Non-pigmented ciliary epithelial cell (primary cell): ENCODE data around the gene PTX4.

ENCODE experiments used
- DNase-seq: peaks from one replicate; pipeline ENCODE4 v3.0.0-alpha.2; 2010; ENCODE audit warnings: low read depth

PTX4 gene, protein sequence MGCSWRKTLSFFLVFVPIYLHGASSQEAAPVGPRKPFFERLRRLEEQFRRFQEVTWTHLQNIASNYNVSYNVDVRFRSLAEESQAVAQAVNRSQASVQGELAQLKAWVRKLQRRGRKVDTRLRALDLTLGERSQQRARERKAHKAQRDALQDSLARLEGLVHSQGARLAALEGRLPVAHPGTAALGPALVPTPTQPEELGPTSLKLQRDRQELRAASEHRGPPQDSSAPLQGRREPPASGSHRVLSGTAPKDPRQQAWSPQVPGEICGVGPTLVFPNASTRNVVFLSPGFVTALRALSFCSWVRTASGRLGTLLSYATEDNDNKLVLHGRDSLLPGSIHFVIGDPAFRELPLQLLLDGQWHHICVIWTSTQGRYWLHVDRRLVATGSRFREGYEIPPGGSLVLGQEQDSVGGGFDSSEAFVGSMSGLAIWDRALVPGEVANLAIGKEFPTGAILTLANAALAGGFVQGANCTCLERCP

DNA sequence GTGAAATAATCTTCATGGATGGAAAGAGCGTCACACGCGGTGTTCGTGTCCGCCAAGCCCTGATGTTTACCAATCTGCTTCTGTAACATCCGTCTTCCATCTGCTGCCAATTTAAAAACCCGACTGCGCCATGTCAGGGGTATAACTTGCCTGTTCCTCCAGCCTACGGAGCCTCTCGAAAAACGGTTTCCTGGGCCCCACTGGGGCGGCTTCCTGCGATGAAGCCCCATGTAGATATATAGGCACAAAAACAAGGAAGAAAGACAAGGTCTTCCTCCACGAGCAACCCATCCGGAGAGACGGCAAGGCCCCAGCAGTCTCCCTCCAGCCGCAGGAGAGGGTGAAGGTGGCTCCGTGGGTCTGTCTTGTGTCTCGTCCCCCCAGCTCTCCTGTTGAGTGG lies at the start of gene PTX4:
PTX4 (minus strand) TSS at position 326 of the 400 bp plus-strand sequence; CDS start at position 291, 35 bp downstream.
- no peak for DNase-seq

DNA sequence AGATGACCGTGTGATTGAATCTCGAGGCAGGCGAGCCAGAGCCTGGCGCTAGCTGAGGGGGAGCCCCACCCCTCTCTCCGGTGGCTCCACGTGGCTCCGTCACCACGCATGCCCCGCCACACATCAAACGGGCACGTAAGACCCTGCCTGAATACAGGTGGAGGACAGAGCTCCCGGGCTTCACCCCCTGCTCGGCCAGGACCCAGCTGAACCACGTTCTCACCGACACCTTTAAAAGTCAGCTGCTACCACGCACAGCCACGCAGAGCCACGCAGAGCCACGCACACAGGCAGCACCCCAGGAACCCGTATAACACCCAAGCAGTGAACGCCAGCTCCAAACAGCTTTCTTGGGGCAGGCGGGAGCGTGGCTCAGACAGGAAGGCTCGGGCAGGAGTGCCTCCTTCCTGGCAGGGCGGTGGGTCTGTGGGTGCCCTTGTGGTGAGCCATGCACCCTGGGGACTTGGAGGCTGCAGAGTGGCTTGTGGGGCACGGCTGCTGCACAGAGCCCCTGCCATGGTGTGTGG lies 49.1 kb upstream of the PTX4 start:
- DNase-seq = no peak

DNA sequence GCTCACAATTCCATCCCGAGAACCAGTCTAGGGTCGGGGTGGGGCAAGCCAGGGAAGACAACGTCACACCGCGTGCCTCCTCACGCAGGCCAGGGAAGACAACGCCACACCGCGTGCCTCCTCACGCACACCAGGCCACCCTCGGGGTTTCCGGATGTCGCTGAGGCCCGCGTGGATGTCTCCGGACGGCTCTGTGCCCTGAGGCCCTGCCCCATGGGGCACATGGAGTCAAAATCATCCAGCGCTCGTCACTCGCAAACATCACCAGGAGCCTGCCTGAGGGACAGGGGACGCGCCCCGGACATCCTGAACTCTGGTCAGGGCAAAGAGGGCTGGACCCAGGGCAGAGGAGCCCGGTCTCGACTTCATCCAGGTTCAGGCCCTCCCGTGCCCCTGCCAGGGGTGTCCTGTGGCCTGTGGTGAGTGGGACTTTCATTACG lies 48.4 kb upstream of the PTX4 start:
- no peak for DNase-seq

DNA sequence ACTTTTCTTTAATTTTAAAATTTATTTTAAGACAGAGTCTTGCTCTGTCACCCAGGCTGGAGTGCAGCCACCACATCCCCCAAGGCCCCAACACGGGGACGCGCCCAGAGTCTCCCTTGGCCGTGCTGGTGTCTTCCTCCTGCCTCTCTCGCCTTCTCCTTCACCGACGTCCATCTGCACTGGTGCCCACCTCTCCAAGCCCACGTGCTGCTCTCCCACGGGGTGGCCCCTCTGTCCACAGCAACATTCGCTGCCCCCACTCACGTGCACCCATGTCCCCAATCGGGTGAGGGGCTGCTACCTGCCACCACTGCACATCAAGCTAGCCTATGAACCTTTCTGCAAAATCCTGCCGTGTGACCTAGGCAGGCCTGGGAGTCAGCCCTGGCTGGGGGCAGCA lies 47.9 kb upstream of the PTX4 start:
- DNase-seq = no peak

DNA sequence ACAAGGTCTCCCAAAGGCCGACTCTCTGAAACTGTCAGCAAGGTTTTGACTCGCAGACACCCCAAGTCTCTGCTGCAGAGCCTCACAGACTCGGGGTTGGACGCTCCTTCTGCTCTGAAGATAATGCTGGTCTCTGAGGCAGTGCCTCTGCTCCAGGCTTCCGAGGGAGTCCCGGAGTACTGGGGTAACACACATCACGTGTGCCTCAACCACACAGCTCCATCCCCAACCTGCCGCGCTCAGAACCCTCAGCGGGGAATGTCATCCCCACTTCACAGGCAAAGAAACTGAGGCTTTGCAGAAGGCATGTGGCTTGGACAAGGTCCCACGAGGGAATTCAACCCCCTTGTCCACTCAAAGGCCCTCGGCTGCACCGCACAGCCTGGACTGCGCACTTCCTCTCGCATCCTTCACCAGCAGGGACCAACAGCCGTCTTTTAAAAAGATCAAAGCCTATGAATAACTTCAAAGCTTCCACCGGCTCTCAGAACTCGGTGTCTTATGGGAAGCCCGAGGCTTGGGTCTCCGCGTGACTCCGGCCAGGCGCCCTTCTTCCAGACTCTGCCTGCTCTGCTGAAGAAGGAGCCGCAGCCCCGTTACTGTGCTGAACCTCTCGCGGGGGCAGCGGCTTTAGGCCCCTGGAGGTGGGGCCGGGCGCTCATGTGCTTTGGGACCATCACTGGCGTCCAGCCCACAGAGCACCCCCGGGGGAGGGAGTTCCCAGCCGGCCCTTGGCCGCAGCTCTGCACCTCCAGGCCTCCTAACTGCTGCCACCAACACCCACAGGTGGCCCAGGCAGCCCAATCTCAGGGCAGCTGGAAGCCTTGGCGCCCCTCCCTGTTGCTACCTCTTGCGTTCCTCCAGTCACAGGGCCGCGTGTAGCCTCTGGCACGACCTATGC lies 46.9 kb upstream of the PTX4 start:
- DNase-seq = no peak

DNA sequence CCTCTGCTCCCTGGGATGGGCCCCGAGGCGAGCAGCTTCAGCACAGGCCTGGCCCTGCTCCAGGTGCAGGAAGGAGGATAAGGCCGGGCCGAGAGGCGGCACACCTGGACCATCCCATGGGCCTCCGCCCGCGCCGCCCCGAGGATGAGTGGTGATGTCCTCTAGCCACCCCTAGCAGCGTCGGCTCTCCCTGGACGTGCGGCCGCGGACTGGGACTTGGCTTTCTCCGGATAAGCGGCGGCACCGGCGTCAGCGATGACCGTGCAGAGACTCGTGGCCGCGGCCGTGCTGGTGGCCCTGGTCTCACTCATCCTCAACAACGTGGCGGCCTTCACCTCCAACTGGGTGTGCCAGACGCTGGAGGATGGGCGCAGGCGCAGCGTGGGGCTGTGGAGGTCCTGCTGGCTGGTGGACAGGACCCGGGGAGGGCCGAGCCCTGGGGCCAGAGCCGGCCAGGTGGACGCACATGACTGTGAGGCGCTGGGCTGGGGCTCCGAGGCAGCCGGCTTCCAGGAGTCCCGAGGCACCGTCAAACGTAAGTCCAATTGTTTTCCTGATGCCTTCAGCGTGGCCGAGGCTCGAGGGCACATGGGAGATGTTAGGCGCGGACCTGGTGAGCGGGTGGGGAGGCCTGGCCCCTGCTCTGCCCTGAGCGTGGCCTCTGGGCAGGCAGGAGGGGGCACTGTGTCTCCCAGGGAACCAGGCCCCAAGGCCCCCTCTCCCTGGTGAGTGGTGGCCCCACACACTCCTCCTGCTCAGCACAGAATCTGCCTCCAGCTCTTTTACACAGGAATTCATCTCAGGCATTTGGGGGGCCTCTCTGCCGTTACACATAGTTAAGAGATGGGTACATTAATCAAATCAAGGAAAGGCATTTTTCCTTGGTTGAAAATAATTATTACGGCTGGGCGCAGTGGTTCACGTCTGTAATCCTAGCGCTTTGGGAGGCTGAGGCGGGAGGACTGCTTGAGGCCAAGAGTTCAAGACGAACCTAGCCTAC lies 45.6 kb upstream of the PTX4 start:
- DNase-seq = no peak

DNA sequence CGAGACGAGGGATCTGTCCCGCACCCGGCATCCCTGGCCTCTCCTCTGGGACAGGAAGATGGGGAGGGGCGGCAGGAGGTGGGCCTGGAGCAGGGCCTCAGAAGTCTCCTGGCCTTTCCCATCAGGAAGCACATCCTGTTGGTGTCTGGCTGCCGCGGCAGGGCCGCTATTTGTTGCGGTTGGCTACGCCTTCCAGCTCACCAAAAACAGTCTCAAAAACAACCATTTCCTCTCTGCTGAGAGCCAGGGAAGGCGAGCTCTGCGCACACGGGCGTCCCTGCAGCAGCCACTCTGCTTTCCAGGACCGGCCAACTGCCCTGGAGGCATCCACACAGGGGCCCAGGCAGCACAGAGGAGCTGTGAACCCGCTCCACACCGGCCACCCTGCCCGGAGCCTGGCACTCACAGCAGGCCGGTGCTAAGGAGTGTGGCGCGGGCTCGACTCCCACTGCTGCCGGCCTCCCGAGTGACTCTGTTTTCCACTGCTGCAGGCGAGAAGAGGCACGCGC lies 44.8 kb upstream of the PTX4 start, which contains the start of gene TMEM204:
TMEM204 (plus strand) TSS at position 224 of the 509 bp plus-strand sequence. CDS start 610 bp downstream, outside the sequence.
- no peak for DNase-seq

DNA sequence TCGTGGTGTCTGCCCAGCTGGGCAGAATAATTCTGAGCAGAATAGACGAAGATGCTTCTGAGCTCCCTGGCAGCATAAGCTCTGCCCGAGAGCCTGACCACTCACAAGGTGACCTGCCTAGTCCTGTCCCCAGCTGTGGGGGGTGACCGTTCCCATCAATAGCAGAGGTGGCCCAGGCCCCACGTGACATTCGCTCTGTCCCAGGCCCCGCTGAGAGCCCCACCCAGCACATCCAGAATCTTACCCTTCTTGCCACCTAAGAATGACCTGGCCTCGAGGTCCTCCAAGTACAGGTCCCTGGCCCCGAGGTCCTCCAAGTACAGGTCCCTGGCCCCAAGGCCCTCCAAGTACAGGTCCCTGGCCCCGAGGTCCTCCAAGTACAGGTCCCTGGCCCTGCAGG lies 44.0 kb upstream of the PTX4 start:
- no peak for DNase-seq

DNA sequence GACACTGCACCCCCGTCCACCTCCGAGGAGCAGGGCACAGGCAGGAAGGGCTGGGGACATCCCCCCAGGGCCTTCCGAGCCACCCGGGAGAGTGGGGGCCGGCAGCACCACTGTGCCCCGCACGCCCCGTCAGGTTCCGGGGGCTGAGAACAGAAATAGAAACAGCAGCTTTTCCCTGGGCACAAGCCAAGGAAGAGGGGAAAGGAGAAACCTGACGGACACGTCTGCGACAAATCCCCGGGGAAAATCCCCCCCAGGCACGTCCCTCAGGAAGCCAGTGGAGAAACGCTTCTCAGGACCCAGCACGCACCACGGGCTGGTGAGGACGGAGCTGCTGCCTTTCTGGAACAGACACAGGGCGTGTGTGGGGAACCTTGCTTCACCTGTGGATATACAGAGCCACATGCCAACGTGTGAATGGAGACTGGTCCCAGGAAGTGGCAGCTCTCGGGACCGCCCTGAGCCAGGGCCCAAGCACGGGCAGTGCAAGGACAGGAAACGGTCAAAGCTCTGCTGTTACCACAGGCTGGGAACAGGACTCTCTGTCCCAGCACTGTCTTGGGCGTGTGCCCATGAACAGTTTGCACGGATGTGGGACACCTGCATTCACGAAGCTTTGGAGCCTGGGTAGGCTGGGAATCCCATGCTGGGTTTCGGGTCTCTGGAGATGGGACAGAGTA lies 43.5 kb upstream of the PTX4 start:
- DNase-seq = no peak

DNA sequence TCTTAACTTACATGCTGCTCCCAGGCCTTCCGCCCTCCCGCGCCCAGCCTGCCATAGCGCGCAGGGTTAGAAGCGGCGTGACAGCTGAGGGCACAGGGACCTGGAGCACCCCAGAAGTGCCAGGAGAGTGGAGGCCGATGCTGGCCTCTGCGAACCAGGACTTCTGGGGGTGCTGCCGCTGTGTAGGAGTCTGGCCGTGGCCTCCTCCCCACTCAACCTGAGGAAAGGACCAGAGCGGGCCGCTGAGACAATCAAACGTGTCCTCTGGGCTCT lies 42.8 kb upstream of the PTX4 start:
- no peak for DNase-seq

DNA sequence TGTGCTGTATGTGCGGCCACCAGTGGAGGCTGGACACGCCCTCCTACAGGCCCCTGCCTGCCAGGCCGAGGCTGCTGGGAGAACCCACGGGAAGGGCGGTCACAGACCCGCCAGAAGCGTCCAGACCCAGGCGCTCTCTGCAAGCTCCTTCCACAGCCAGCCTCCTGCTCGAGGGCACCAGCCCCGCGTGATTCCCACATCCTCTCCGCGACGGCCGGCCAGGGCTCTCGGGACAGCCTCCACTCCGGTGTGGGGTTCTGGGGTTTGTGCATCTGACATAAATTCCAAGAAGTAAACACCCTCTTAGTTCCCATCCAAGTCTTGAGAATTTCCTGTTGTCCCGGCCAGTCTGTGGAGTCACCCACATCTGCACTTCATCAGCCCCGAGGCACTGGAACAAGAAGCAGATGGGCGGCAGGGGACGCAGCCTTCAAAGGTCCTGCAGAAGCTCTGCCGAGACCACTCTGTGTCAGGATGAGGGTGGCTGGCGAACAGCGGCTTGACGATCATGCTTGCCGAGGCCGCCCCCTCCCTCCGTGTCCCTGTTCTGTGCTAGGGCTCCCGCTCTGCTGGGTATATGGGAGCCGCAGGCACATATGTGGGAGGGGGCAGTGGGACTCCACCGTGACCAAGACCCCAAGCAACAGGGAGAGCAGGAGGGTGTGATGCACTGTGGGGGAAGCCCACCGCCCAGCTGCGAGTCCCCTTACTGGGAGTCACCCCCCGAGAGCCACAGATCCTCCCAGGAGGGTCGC lies 42.3 kb upstream of the PTX4 start:
- no peak for DNase-seq

DNA sequence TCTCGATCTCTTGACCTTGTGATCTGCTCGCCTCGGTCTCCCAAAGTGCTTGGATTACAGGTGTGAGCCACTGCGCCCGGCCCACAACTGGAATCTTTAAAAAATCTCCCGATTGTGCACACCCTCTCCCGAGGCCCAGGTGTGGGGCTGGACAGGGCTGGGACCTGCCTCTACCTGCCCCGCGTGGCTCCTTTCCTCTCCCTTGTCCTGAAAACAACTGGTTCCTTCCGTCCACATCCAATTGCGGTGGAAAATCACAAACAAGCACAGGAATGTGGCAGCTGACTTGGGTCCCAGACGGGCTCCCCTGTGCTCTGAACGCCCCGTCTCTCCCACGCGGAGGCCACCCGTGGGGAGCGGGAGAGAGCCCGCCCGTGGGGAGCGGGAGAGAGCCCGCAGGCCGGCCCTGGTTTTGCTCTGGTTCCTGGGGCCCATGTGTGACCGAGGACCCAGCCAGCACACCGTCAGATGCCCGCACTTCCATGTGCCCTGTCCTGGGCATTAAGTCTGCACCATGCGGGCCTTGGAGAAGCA lies 41.7 kb upstream of the PTX4 start:
- no peak for DNase-seq

DNA sequence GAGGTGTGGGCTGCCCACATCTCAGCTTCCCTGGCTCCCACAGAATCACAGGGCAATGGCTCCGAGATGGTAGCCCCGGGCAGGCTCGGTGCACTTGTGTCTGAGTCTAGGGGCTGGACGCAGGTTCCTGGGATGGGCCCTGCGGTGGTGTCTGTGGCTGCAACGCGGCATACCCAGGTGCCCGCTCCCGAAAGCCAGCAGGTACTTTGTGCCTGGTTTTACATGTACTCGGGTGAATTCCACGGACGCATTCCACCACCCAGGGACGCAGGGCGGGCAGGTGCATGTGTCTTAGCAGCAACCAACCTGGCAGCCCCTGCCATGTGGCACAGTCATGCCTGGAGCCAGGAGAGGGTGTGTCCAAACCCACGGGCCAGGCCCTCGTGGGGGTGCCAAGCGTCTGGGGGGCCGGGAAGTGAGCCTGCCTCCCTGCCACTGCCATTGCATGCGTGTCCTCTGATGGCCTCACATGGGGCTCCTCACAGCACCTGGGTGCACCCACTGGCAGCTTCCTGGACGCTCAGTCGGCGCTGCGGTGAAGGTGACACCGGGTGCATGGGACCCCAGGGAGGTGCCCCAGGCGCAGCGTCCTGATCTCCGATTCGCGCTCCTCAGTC lies 40.3 kb upstream of the PTX4 start:
- DNase-seq = no peak

DNA sequence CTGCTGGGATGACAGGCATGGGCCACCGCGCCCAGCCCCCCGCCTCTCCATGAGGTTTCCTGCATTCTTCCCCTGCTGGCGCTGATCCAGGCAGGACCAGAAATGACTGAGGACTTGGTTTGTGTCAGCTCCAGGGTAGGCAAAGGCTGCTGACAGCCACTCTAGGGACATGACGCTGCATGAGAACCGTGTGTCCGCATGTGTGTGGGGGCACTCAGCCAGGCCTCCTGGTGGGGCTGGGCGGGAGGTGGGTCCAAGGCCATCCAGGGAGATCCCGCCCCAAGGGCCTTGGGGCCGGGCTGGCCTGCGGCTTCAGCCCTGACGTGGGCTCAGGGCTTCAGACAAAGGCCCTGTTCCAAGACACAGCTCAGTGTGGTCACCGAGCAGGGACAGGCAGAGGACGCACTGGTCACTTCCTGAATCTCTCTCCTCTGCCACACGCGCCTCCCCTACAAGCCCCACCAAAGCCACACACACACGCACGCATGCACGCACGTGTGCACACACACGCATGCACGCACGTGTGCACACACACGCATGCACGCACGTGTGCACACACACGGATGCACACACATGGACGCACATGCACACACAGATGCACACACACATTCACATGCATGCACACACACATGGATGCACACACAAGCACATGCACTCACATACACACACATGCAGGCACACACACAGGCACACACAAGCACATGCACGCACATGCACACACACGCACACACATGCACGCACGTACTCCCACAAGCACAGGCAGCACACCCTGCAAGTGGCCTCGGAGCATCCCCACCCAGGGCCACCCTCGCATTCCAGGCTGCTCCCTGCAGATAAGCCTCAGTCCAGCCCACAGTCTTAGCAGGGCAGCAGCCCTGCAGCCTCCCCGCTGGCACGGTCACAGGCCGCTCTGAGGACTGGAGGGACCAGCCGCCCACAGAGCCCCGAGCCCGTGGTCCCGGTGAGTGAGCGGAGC lies 39.4 kb upstream of the PTX4 start:
- no peak for DNase-seq

DNA sequence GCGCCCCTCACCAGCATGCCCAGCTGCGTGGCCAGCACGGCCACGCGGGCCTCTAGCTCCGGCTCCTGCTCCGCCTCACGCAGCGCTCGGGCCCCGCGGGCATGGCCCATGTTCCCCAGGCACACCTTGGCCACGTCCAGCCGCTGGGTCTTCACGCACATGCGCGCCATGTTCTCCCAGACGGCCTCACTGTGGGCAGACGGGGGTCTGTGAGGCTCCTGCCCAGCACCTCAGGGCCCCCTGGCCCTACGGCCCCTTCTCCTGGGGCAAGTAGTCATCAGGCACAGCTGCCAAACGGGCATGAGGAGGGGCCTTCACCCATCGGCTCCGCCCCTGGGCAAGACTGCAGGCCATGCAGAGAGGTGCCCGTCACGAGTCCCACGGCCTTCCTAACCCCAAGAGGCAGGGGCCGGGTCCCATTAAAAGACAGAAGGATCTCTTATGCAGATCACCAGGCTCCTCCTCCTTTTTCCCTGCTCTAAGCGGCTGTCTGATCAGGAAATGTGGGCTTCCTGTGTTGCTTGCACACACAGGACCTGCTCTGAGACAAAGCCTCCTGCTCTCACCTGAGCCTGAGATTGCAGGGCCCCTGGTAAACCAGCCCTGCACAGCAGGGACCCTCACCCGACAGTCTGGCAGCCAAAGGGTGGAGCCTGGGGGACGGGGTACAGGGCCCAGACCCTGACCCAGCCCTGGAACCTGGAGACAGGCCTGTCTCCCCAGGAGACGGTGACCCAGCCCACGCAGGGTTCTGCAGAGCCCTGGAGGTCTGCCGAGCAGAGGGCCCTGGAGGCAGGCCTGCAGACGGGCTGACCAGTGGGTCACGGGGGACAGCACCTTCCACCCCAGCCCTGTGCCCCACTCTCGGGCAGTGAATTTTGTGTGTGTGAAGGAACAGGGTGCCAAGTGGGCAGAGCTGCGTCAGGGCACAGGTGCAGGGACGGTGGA lies 38.1 kb upstream of the PTX4 start:
- no peak for DNase-seq

DNA sequence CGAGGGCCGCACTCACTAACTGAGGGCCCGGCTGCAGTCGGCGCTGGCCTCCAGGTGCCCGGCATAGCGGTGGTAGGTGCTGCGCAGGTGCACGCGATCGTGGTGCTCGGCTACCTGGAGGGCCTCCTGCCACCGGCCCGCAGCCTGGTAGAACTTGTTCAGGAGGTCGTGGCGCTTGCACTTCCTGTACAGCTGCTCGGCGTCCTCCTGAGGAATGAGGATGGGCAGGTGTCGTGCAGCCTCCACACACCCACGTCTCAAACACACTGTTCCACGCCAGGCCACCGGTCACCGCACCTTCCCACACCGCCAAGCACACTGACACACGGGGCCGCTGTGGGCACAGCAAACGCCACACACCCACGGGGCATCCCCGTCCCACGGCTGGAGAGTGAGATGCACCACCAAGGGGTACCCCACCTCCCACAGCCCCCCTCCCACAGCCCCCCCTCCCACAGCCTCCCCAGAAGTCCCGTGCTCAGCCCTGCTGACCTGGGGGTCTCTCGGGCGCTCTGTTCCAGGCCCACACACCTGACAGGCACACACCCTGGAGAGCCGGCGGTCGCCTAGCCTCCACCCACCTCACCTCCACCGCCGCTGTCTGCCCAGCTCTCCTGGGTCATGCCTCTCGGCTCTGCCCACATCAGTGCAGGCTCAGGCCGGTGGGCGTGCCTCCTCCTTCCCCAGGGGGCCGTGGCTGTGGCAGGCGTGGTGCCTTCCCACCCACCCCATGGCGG lies 37.3 kb upstream of the PTX4 start:
- DNase-seq = no peak
